GM19455 (cell line): ENCODE results near the gene EPS8.

Experiments
- ATAC-seq: cut with Tn5 transposase; IDR thresholded peaks from one replicate; pipeline ENCODE4 v1.9.1; 2021; ENCODE audit not compliant: unreplicated experiment

EPS8 gene

GRCh38 chr12:15698377-15698871 is 90.8 kb downstream of the EPS8 start:
- no peak for ATAC-seq

GRCh38 chr12:15697201-15697600 is 92.0 kb downstream of the EPS8 start:
- ATAC-seq, result no peak

GRCh38 chr12:15693228-15693911 is 95.8 kb downstream of the EPS8 start:
- no peak for ATAC-seq

GRCh38 chr12:15691388-15691787 is 97.8 kb downstream of the EPS8 start:
- ATAC-seq, result no peak

GRCh38 chr12:15690320-15690719 is 98.9 kb downstream of the EPS8 start:
- no peak for ATAC-seq

- ATAC-seq, result no peak
Measured at GRCh38 chr12:15689751-15690191, 99.4 kb downstream of the EPS8 start.

GRCh38 chr12:15688838-15689625 is 100.2 kb downstream of the EPS8 start:
- ATAC-seq, result no peak

GRCh38 chr12:15688202-15688736 is 100.9 kb downstream of the EPS8 start:
- ATAC-seq, result no peak

- no peak for ATAC-seq
Measured at GRCh38 chr12:15687583-15687982, 101.6 kb downstream of the EPS8 start.

GRCh38 chr12:15684896-15685658 is 104.1 kb downstream of the EPS8 start:
- ATAC-seq, result no peak

GRCh38 chr12:15682826-15683225 is 106.4 kb downstream of the EPS8 start:
- no peak for ATAC-seq

- ATAC-seq, result no peak
Measured at GRCh38 chr12:15679151-15679550, 110.0 kb downstream of the EPS8 start.

- ATAC-seq, result no peak
Measured at GRCh38 chr12:15677726-15678201, 111.4 kb downstream of the EPS8 start.

- ATAC-seq, result no peak
Measured at GRCh38 chr12:15677228-15677627, 112.0 kb downstream of the EPS8 start.

GRCh38 chr12:15672671-15673270 is 116.4 kb downstream of the EPS8 start:
- no peak for ATAC-seq

GRCh38 chr12:15670756-15671155 is 118.4 kb downstream of the EPS8 start:
- ATAC-seq, result no peak

GRCh38 chr12:15669256-15669948 is 119.8 kb downstream of the EPS8 start:
- no peak for ATAC-seq

- ATAC-seq, result no peak
Measured at GRCh38 chr12:15664491-15664890, 124.7 kb downstream of the EPS8 start.

GRCh38 chr12:15662983-15663659 is 126.1 kb downstream of the EPS8 start:
- ATAC-seq, result no peak
